ENCODE measurements around the gene MYO15B. TPM values are rescaled to one million over a fixed set of nuclear protein-coding genes. Genes with fewer than 3 reads are reported as not detected.

The MYO15B gene
- total and polyA plus RNA-seq, 2 experiments from 2014 or later: 124 to 153 TPM

DNA sequence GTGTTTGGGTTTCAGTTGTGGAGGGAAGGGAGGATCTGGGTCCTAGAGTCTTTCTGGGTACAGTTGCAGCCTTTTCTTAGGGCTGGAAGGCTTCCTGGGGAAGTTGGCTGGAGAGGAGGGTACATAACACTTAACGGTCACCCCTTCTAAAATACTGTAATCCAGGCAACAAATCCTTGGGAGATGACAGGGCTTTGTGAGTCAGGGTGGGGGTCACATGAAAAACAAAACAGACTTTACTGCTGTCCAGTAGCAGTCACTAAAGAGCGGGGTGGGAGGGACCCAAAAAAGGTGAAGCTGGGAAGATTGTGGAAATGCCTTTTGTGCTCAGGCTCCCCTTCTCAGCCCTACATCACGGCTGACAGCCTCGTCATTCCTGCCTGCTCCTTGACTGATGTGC is 85.9 kb downstream of the MYO15B start:
- Histone ChIP-seq H3K27me3 (no peaks in the 10 kb centered on the region), H3K9me2 (replicated peaks; ENCODE audit: insufficient read depth) (no peaks in the 10 kb centered on the region), H3K4me2 (no peak overlapping the region), H3K4me3 (no peak overlapping the region), H2AFZ (no peak overlapping the region), H3K4me1 (ENCODE audit: insufficient read depth) (peaks cover under 1% of the 10 kb centered on the region), H4K20me1 (ENCODE audit: insufficient read depth, poor library complexity, severe bottlenecking) (no peaks in the 10 kb centered on the region), H3K27ac (no peak overlapping the region), H3K9me3 (ENCODE audit: low read depth) (no peaks in the 10 kb centered on the region), H3K36me3 (replicated peaks; ENCODE audit: insufficient read depth, low read depth) (no peaks in the 10 kb centered on the region), H3K79me2 (peaks cover 65% of the 10 kb centered on the region)
- no peak for DNase-seq (ENCODE audit: low spot score)
- TF ChIP-seq, protein P1, sequence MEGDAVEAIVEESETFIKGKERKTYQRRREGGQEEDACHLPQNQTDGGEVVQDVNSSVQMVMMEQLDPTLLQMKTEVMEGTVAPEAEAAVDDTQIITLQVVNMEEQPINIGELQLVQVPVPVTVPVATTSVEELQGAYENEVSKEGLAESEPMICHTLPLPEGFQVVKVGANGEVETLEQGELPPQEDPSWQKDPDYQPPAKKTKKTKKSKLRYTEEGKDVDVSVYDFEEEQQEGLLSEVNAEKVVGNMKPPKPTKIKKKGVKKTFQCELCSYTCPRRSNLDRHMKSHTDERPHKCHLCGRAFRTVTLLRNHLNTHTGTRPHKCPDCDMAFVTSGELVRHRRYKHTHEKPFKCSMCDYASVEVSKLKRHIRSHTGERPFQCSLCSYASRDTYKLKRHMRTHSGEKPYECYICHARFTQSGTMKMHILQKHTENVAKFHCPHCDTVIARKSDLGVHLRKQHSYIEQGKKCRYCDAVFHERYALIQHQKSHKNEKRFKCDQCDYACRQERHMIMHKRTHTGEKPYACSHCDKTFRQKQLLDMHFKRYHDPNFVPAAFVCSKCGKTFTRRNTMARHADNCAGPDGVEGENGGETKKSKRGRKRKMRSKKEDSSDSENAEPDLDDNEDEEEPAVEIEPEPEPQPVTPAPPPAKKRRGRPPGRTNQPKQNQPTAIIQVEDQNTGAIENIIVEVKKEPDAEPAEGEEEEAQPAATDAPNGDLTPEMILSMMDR (IDR thresholded peaks at IDR 0.05; ENCODE audit: poor library complexity): no peak
- TF ChIP-seq EZH2phosphoT487 (IDR thresholded peaks at IDR 0.05; ENCODE audit: low read depth, severe bottlenecking, unreplicated experiment): no peak
- TF ChIP-seq EZH2 (IDR thresholded peaks at IDR 0.05; ENCODE audit: borderline replicate concordance): no peak
- 84% methylated on average over 4 of the region's 4 CpGs for WGBS (ENCODE audit: low lambda C conversion rate, missing lambda C conversion rate)

Other genes with a start within 250 kb of the MYO15B start
- 90.6 and 101 TPM in 2 replicates for gene GRB2, start 182.1 kb upstream of the MYO15B start, total RNA-seq
- 82.7 and 86.7 TPM in 2 replicates for gene GRB2, start 182.1 kb upstream of the MYO15B start, polyA plus RNA-seq
- 18.7 and 53.5 TPM in 2 replicates for gene TMEM94, start 131.2 kb upstream of the MYO15B start, total RNA-seq
- 43.5 and 50.7 TPM in 2 replicates for gene TMEM94, start 131.2 kb upstream of the MYO15B start, polyA plus RNA-seq
- 5.3 and 9.8 TPM in 2 replicates for gene CASKIN2, start 72.3 kb upstream of the MYO15B start, total RNA-seq
- gene CASKIN2, start 72.3 kb upstream of the MYO15B start, polyA plus RNA-seq: 14.5 and 16.2 TPM in 2 replicates
- gene TSEN54, start 71.3 kb upstream of the MYO15B start, total RNA-seq: 30.4 and 42.5 TPM in 2 replicates
- gene TSEN54, start 71.3 kb upstream of the MYO15B start, polyA plus RNA-seq: 46.3 and 52.3 TPM in 2 replicates
- 60.9 and 81.8 TPM in 2 replicates for gene LLGL2, start 62.1 kb upstream of the MYO15B start, total RNA-seq
- gene LLGL2, start 62.1 kb upstream of the MYO15B start, polyA plus RNA-seq: 154 and 194 TPM in 2 replicates
- 4.1 and 4.5 TPM in 2 replicates for gene SMIM5, start 45.6 kb downstream of the MYO15B start, total RNA-seq
- 6.8 and 7.7 TPM in 2 replicates for gene SMIM5, start 45.6 kb downstream of the MYO15B start, polyA plus RNA-seq
- 11.8 and 23.1 TPM in 2 replicates for gene RECQL5, start 79.4 kb downstream of the MYO15B start, total RNA-seq
- 44.4 and 79.6 TPM in 2 replicates for gene RECQL5, start 79.4 kb downstream of the MYO15B start, polyA plus RNA-seq
- 59.3 and 67.5 TPM in 2 replicates for gene SAP30BP, start 79.5 kb downstream of the MYO15B start, total RNA-seq
- gene SAP30BP, start 79.5 kb downstream of the MYO15B start, polyA plus RNA-seq: 89.9 and 110 TPM in 2 replicates
- 11.5 and 15.7 TPM in 2 replicates for gene ITGB4, start 133.7 kb downstream of the MYO15B start, total RNA-seq
- gene ITGB4, start 133.7 kb downstream of the MYO15B start, polyA plus RNA-seq: 19.4 and 23.5 TPM in 2 replicates
- 63.7 and 76.4 TPM in 2 replicates for gene GALK1, start 177.4 kb downstream of the MYO15B start, total RNA-seq
- 139 and 161 TPM in 2 replicates for gene GALK1, start 177.4 kb downstream of the MYO15B start, polyA plus RNA-seq
- 26.7 and 30.9 TPM in 2 replicates for gene UNK, start 197.0 kb downstream of the MYO15B start, total RNA-seq
- 22.3 and 28.2 TPM in 2 replicates for gene UNK, start 197.0 kb downstream of the MYO15B start, polyA plus RNA-seq